Activated CD8-positive, alpha-beta memory T cell treated with anti-CD3 and anti-CD28 coated beads, Interleukin-2, amount 10 ng/mL, durations not matched to agents 7 days and 5 days (primary cell): ENCODE data around the gene CWC22. TPM values are rescaled to one million over a fixed set of nuclear protein-coding genes. Genes with fewer than 3 reads are reported as not detected.
"Not testable (repeated sequence)": the region's sequence is repeated elsewhere in the genome, so short reads cannot be mapped to it uniquely, and the experiment has no call there.

ENCODE experiments used
- ATAC-seq: fragments of 150-1000 bp; cut with Tn5 transposase; one replicate; pipeline ENCODE4 v1.10.0; 2021; ENCODE audit warnings: moderate library complexity
- CTCF ChIA-PET: fragments of 350-600 bp; sonication (Branson Sonifier 250); formaldehyde crosslinking; loops from one replicate; lab custom pipeline; 2021; ENCODE audit warnings: antibody characterized with exemption; lab: Charles Lee
- DNase-seq: peaks from one replicate; pipeline ENCODE4 v3.0.0-alpha.2; 2020
- H3K27ac Mint-ChIP-seq: one replicate; pipeline ENCODE4 v1.8.0; 2021; ENCODE audit warnings: mild to moderate bottlenecking, mixed read lengths
- H3K27me3 Mint-ChIP-seq: one replicate; pipeline ENCODE4 v1.8.0; 2021; ENCODE audit warnings: mixed read lengths
- H3K36me3 Mint-ChIP-seq: one replicate; pipeline ENCODE4 v1.8.0; 2021; ENCODE audit warnings: mild to moderate bottlenecking, mixed read lengths
- H3K4me1 Mint-ChIP-seq: one replicate; pipeline ENCODE4 v1.8.0; 2021; ENCODE audit warnings: mixed read lengths
- H3K4me3 Mint-ChIP-seq: one replicate; pipeline ENCODE4 v1.8.0; 2021; ENCODE audit warnings: mild to moderate bottlenecking, moderate library complexity, mixed read lengths
- H3K9me3 Mint-ChIP-seq: one replicate; pipeline ENCODE4 v1.8.0; 2022; ENCODE audit warnings: low read depth, mixed read lengths
- total RNA-seq, 2 experiments: library from RNA; stranded (reverse); gene quantifications; one replicate each; pipeline ENCODE4 v1.2.3, GENCODE V29; 2021

Gene CWC22
- total RNA-seq, 2 experiments from 2014 or later = 18.2 to 24.0 TPM

DNA sequence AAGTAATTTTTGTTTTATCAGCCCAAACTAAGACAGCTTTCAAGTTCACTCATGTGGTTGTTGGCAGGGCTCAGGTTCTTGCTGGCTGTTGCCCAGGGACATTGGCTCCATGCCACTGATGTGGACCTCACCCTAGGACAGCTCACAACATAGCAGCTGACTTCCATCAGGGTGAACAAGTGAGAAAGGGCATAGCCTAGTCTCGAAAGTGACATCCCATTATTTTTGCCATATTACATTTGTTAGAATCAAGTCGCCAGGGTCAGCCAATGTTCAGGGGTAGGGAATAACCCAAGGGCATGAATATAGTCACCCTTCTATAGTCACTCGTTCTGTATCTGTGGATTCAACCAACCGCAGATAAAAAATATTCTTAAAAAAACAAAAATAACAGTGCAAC is 10.7 kb upstream of the CWC22 start:
- CTCF ChIA-PET = no interaction called here
- ATAC-seq (no peak), DNase-seq (no peak)
- H3K27me3 Mint-ChIP-seq = no peaks in the 10 kb centered on the region
- no peaks in the 10 kb centered on the region for H3K36me3 Mint-ChIP-seq
- H3K4me1 Mint-ChIP-seq = no peaks in the 10 kb centered on the region
- H3K27ac Mint-ChIP-seq = no peak overlapping the region
- no peaks in the 10 kb centered on the region for H3K9me3 Mint-ChIP-seq
- no peak overlapping the region for H3K4me3 Mint-ChIP-seq

DNA sequence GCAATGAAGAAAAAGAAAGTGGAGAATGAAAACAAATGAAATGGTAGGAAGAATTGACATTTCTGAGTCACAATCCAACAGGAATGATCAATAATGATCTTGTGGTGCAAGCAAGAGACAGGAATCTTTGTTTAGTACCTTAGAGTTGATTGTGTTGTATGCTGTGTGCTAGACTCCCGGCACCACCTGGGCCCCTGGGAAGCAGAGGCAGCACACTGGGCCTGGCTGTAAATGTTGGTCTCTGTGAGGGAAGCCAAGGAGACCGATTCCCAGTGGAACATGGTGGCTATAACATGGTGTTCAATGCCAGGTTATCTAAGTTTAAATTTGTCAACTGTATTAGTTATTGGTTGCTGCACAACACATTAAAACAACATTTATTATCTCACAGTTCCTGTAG is 9.8 kb upstream of the CWC22 start:
- no peak for DNase-seq
- H3K27ac Mint-ChIP-seq = no peak overlapping the region
- H3K9me3 Mint-ChIP-seq = no peaks in the 10 kb centered on the region
- no peaks in the 10 kb centered on the region for H3K36me3 Mint-ChIP-seq
- H3K4me3 Mint-ChIP-seq = no peak overlapping the region
- H3K4me1 Mint-ChIP-seq = no peaks in the 10 kb centered on the region
- CTCF ChIA-PET = no interaction called here
- H3K27me3 Mint-ChIP-seq = no peaks in the 10 kb centered on the region
- no peak for ATAC-seq

- H3K36me3 Mint-ChIP-seq = no peaks in the 10 kb centered on the region
- H3K27ac Mint-ChIP-seq = no peak overlapping the region
- CTCF ChIA-PET = no interaction called here
- H3K4me1 Mint-ChIP-seq = no peaks in the 10 kb centered on the region
- DNase-seq (no peak), ATAC-seq (no peak)
- H3K4me3 Mint-ChIP-seq = no peak overlapping the region
- H3K27me3 Mint-ChIP-seq = no peaks in the 10 kb centered on the region
- no peaks in the 10 kb centered on the region for H3K9me3 Mint-ChIP-seq
Observed at GRCh38 chr2:180015951-180016709, 9.0 kb upstream of the CWC22 start.

DNA sequence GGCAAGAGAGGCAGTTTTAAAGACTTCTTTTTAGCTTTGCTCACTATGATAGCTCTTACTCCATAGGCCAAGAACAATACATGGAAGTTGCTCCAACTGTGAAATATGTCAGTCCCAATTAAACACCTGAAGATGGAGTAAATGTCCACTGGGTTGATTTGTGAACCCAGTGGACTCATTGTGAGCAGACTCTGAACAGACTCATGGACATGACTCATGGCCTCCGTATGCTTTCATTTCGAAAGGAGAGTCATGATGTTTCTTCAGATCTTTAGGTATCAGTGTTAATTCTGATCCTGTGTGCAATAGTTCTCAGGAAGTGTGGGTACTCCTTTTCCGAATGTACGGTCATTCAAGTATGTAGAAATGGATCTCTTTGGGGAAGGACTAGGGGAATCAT is 5.4 kb upstream of the CWC22 start:
- H3K4me3 Mint-ChIP-seq = no peak overlapping the region
- no peaks in the 10 kb centered on the region for H3K27me3 Mint-ChIP-seq
- CTCF ChIA-PET = no interaction called here
- H3K4me1 Mint-ChIP-seq = peaks cover 8% of the 10 kb centered on the region
- DNase-seq = no peak
- H3K36me3 Mint-ChIP-seq = no peaks in the 10 kb centered on the region
- no peak overlapping the region for H3K27ac Mint-ChIP-seq
- no peaks in the 10 kb centered on the region for H3K9me3 Mint-ChIP-seq
- no peak for ATAC-seq

GRCh38 chr2:180010701-180011100 is 3.6 kb upstream of the CWC22 start:
- no peaks in the 10 kb centered on the region for H3K9me3 Mint-ChIP-seq
- H3K27me3 Mint-ChIP-seq = no peaks in the 10 kb centered on the region
- H3K27ac Mint-ChIP-seq = no peak overlapping the region
- CTCF ChIA-PET = no interaction called here
- no peak for ATAC-seq
- no peak for DNase-seq
- peaks cover 18% of the 10 kb centered on the region for H3K4me1 Mint-ChIP-seq
- H3K36me3 Mint-ChIP-seq = peaks cover 2% of the 10 kb centered on the region
- H3K4me3 Mint-ChIP-seq = no peak overlapping the region

DNA sequence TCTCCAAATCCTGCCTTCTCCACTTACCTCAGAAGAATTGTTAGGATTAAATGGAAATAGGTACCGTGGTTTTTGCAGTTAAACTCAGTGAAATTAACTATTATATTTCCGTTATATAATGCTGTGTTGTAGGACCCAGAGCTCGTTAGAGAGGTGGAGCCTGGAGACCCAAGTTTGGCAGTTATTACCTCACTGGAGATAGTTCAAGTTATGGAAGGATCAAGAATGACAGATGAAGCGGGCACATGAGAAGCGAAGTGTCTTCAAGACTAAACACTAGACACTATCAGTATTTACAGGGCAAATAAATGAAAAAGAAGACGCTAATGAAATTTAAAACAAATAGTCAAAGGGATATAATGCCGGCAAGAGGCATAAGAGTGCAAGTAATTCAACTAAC is 866 bp downstream of the CWC22 start:
- no peak for ATAC-seq
- Mint-ChIP-seq H3K36me3 (peaks cover 7% of the 10 kb centered on the region), H3K4me1 (peaks cover 39% of the 10 kb centered on the region), H3K4me3 (peak overlapping the region; percentile 94), H3K9me3 (no peaks in the 10 kb centered on the region), H3K27me3 (no peaks in the 10 kb centered on the region), H3K27ac (peak overlapping the region; percentile 99)
- CTCF ChIA-PET = no interaction called here
- DNase-seq = no peak

GRCh38 chr2:180005465-180005864 is 1.6 kb downstream of the CWC22 start:
- H3K27ac Mint-ChIP-seq, H3K9me3 Mint-ChIP-seq, ATAC-seq, DNase-seq, CTCF ChIA-PET, H3K27me3 Mint-ChIP-seq, H3K36me3 Mint-ChIP-seq: not testable (repeated sequence)
- Mint-ChIP-seq H3K4me1 (peaks cover 35% of the 10 kb centered on the region), H3K4me3 (peak overlapping the region; percentile 94)

GRCh38 chr2:180004731-180005130 is 2.4 kb downstream of the CWC22 start:
- no peak for DNase-seq
- no peak for ATAC-seq
- CTCF ChIA-PET = no interaction called here
- Mint-ChIP-seq H3K36me3 (peaks cover 7% of the 10 kb centered on the region), H3K27me3 (no peaks in the 10 kb centered on the region), H3K4me3 (no peak overlapping the region), H3K27ac (no peak overlapping the region), H3K4me1 (peaks cover 36% of the 10 kb centered on the region), H3K9me3 (no peaks in the 10 kb centered on the region)

DNA sequence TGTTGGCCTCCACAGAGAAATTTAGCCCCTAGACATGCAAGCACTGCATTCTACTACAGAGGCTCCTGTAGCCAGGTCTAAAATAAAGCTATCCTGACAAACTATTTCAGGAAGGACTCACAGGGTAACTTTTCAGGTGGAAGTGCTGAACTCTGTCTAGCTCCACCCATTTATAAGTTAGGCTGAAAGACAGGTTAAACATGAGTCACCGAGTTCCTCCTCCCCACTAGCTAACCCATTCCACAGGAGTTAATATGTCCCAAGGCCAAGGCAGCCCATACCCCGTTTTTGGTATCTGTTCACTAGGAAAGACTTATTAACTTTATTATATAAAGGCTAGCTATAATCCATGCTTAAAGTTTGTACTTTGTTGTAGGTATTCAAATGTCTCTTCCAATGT is 3.5 kb downstream of the CWC22 start:
- CTCF ChIA-PET = no interaction called here
- Mint-ChIP-seq H3K27me3 (no peaks in the 10 kb centered on the region), H3K4me3 (no peak overlapping the region), H3K9me3 (no peaks in the 10 kb centered on the region), H3K4me1 (peaks cover 36% of the 10 kb centered on the region), H3K36me3 (peaks cover 8% of the 10 kb centered on the region), H3K27ac (no peak overlapping the region)
- ATAC-seq = no peak
- no peak for DNase-seq

GRCh38 chr2:180003073-180003472 is 4.0 kb downstream of the CWC22 start:
- peaks cover 36% of the 10 kb centered on the region for H3K4me1 Mint-ChIP-seq
- DNase-seq (no peak), ATAC-seq (no peak)
- no peak overlapping the region for H3K27ac Mint-ChIP-seq
- peaks cover 8% of the 10 kb centered on the region for H3K36me3 Mint-ChIP-seq
- CTCF ChIA-PET = no interaction called here
- H3K27me3 Mint-ChIP-seq = no peaks in the 10 kb centered on the region
- H3K9me3 Mint-ChIP-seq = no peaks in the 10 kb centered on the region
- no peak overlapping the region for H3K4me3 Mint-ChIP-seq

GRCh38 chr2:180002198-180002770 is 4.8 kb downstream of the CWC22 start:
- H3K36me3 Mint-ChIP-seq = peaks cover 8% of the 10 kb centered on the region
- no peak overlapping the region for H3K4me3 Mint-ChIP-seq
- DNase-seq (no peak), ATAC-seq (no peak)
- H3K9me3 Mint-ChIP-seq = no peaks in the 10 kb centered on the region
- H3K4me1 Mint-ChIP-seq = peaks cover 31% of the 10 kb centered on the region
- no peaks in the 10 kb centered on the region for H3K27me3 Mint-ChIP-seq
- CTCF ChIA-PET = no interaction called here
- no peak overlapping the region for H3K27ac Mint-ChIP-seq

- peaks cover 30% of the 10 kb centered on the region for H3K4me1 Mint-ChIP-seq
- no peaks in the 10 kb centered on the region for H3K27me3 Mint-ChIP-seq
- H3K27ac Mint-ChIP-seq = no peak overlapping the region
- no peak for DNase-seq
- H3K4me3 Mint-ChIP-seq = no peak overlapping the region
- peaks cover 8% of the 10 kb centered on the region for H3K36me3 Mint-ChIP-seq
- H3K9me3 Mint-ChIP-seq = no peaks in the 10 kb centered on the region
- CTCF ChIA-PET = no interaction called here
- no peak for ATAC-seq
Observed at GRCh38 chr2:180001726-180002125, 5.4 kb downstream of the CWC22 start.

- Mint-ChIP-seq H3K27me3 (no peaks in the 10 kb centered on the region), H3K36me3 (peaks cover 7% of the 10 kb centered on the region), H3K9me3 (no peaks in the 10 kb centered on the region), H3K4me1 (peaks cover 22% of the 10 kb centered on the region), H3K27ac (no peak overlapping the region), H3K4me3 (no peak overlapping the region)
- DNase-seq (no peak), ATAC-seq (no peak)
- CTCF ChIA-PET = no interaction called here
Observed at GRCh38 chr2:180000434-180000833, 6.7 kb downstream of the CWC22 start.

GRCh38 chr2:179999000-179999399 is 8.1 kb downstream of the CWC22 start:
- H3K4me1 Mint-ChIP-seq = peaks cover 15% of the 10 kb centered on the region
- peaks cover 4% of the 10 kb centered on the region for H3K36me3 Mint-ChIP-seq
- CTCF ChIA-PET = no interaction called here
- no peaks in the 10 kb centered on the region for H3K9me3 Mint-ChIP-seq
- ATAC-seq (no peak), DNase-seq (no peak)
- no peak overlapping the region for H3K4me3 Mint-ChIP-seq
- no peaks in the 10 kb centered on the region for H3K27me3 Mint-ChIP-seq
- no peak overlapping the region for H3K27ac Mint-ChIP-seq
